Islet precursor cell (in vitro differentiated cells): ENCODE measurements around the gene ZBTB7A.

Experiments
- DNase-seq: peaks from one replicate; pipeline ENCODE4 v3.0.0-alpha.2; 2018

ZBTB7A gene

DNA sequence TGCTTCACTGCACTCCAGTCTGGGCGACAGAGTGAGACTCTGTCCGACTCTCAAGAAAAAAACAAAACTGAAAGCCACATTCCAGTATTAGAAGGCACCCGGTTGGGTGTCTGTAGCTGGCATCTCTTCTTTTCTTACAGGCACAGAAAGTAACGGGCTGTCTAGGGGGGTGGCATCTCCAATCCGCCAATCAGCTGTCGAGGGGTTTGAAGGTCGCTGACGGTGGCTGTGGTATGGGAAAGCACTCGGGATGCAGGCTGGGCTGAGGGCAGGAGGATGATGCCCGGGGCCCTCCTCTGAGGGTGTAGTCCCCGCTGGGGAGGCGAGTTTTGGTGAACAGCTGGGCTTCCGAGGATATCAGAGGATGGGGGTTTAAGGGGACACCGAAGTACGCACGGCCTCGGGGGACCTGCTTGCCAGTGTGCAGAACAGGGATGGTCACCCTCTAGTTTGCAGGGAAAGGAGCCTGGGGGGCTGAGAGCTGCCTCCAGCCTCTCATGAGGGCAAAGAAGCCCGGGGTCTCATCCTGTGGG, 27.0 kb upstream of the ZBTB7A start:
- no peak for DNase-seq

GRCh38 chr19:4090356-4091220, 23.9 kb upstream of the ZBTB7A start:
- DNase-seq = no peak

GRCh38 chr19:4089946-4090345, 23.2 kb upstream of the ZBTB7A start:
- DNase-seq = no peak

GRCh38 chr19:4089400-4089908, 22.8 kb upstream of the ZBTB7A start:
- DNase-seq = no peak

GRCh38 chr19:4088975-4089374, 22.3 kb upstream of the ZBTB7A start:
- no peak for DNase-seq

DNA sequence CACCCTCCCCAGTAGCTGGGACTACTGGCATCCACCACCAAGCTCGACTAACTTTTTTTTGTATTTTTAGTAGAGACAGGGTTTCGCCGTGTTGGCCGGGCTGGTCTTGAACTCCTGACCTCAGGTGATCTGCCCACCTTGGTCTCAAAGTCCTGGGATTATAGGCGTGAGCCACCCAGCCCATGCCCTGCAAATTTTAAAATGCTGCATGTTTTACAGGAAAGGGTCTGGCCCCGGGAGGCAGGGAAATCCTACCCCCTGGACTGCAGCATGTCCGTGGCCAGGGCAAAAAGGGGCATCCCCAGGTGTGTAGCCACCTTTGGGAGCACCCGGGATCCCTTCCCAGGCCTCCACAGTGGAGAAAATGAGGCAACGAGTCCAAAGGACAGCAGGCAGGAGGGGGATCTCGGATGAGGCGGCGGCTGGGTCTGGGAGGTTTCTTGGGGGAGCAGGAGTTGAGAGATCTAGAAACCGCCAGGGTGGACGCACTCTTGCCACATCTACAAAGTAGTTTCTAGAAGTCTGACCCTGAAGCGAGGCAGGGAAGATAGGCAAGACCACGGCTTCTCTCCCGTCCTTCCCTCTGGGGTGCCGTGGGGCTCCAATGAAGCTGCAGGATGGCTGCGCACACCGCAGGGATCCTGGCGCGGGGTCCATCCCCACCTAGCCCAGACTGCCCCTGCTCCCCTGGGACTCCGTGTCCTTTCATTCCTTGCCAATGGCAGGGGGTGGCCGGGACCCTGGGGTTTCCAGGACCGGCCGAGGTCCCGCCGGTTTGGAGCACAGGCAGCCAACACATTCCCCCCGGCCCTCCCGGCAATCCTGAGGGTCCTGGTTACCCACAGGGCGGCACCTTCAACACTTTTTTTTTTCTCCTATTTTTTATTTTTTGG, 21.3 kb upstream of the ZBTB7A start:
- no peak for DNase-seq

DNA sequence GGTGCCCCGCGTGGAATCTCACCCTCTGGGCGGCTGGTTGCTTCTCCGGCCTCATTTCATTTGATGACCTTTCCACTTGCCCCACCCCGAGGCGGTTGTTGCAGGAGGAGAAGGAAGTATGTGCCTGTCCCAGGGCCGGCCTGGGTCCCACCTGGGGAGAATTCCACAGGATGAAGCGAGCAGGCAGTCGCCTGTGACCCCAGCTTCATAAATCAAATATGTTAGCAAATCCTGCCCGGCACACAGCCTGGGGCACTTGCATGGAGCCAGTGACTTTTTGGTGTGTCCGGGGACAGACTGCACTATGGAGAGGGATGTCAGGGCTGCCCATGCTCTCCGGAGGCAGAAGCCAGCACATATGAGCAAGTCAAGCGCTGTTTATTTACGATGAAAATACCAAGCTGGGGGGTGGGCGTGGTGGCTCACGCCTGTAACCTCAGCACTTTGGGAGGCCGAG, 19.7 kb upstream of the ZBTB7A start:
- DNase-seq = no peak

DNA sequence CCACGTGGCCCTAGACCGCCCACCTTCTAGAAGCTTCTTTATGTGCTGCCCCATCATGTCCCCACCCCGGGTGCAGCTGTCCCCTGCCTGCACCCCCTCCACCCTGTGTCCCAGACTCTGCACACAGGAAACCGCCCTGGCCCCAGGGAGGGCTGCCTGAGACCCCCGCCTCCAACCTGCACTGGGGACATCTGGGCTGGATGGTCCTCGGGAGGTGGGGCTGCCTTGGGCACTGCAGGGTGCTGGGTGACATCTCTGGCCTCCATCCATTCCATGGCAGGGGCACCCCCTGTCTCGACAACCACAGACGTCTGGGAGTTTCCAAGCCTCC, 17.8 kb upstream of the ZBTB7A start:
- no peak for DNase-seq

- DNase-seq = peak; percentile 80
Measured at GRCh38 chr19:4083677-4084546, 17.2 kb upstream of the ZBTB7A start.

GRCh38 chr19:4082172-4082571, 15.5 kb upstream of the ZBTB7A start:
- no peak for DNase-seq

DNA sequence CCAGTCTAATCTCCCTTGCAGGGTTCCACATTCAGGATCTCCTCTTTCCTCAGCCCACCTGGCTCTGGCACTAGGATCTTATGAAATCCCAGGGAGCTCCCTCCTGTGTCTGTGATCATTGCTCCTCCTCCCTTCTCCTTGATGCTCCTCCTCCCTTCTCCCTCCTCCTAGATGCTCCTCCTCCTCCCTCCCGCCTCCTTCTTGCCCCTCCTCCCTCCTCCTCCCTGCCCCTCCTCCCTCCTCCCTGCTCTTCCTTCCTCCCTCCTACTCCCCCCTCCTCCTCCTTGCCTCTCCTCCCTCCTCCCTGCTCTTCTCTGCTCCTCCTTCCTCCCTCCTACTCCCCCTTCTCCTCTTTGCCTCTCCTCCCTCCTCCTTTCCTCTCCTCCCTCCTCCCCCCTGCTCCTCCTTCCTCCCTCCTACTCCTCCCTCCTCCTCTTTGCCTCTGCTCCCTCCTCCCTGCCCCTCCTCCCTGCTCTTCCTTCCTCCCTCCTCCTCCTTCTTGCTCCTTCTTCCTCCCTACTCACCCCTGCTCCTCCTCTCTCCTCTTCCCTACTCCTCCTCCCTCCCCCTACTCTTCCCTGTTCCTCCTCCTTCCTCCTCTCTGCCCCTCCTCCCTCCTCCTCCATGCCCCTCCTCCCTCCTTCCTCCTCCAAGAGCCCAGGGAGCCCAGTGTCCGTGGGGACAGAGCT, 14.9 kb upstream of the ZBTB7A start:
- DNase-seq = no peak

GRCh38 chr19:4080473-4080872, 13.8 kb upstream of the ZBTB7A start:
- no peak for DNase-seq

DNA sequence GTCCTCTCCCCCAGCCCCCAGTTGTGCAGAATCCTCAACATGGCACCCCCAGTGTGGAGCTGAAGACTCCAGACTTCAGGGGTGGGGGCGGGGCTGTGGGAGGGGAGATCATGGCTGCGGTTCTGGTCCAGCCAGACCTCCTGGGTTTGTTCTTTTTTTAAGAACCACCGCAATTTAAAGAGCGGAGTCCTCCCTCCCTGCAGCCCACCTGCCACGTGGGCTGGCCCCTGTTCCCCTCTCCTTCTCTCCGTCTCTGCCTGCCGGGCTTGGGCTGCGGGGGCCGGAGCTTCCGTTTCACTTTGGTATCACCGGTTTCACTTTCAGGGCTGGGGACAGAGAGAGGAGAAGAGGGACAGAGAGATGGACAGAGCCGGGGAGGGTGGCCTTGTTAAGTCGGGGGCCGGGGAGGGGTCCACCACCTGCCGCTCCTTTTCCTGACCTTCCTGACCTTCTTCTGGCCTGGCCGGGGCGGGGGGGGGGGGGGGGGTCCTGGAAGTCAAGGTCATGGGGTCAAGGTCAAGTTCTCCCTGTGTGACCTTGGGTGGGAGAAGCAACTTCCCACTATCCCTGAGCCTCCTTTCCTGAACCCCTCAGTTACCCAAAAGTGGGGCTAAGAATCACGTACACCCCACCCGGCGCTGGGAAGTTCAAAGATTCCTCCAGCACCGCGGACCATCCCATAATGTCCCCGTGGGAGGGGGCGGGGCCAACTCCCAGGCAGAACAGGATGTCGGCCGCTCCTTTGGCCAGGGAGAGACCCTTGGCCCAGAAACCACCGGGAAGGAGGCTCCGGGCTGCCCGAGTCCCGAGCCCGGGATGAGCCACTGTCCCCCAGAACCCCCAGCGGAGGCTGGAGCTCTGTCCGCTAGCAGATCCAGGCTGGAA, 11.3 kb upstream of the ZBTB7A start:
- DNase-seq = no peak

- no peak for DNase-seq
Measured at GRCh38 chr19:4077007-4077374, 10.3 kb upstream of the ZBTB7A start.

DNA sequence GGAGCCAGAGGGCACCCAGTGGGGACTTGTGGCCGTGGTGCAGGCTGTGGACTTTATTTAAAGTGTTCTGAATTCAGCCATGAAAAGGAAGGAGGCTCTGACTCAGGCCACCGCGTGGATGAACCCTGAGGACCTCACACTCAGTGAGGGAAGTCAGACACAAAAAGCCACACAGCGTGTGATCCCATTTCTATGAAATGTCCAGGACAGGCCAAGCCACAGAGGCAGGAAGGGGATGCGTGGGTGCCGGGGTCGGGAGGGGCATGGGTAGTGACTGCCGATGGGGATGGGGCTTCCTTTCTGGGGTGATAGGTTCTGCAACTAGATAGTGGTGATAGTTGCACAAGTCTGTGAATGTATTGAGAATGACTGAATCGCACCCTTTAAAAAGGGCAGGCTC, 8.7 kb upstream of the ZBTB7A start:
- no peak for DNase-seq

DNA sequence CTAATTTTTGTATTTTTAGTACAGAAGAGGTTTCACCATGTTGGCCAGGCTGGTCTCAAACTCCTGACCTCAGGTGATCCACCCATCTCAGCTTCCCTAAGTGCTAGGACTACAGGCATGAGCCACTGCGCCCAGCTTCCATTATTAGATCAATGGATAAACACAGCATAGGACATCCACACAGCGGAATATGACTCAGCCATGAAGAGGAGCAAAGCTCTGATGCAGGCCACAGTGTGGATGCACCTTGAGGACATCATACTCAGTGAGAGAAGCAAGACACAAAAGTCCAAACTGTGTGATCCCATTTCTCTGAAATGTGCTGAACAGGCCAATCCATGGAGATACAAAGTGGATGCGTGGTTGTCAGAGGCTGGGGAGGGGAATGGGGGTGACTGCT, 4.9 kb upstream of the ZBTB7A start:
- no peak for DNase-seq

DNA sequence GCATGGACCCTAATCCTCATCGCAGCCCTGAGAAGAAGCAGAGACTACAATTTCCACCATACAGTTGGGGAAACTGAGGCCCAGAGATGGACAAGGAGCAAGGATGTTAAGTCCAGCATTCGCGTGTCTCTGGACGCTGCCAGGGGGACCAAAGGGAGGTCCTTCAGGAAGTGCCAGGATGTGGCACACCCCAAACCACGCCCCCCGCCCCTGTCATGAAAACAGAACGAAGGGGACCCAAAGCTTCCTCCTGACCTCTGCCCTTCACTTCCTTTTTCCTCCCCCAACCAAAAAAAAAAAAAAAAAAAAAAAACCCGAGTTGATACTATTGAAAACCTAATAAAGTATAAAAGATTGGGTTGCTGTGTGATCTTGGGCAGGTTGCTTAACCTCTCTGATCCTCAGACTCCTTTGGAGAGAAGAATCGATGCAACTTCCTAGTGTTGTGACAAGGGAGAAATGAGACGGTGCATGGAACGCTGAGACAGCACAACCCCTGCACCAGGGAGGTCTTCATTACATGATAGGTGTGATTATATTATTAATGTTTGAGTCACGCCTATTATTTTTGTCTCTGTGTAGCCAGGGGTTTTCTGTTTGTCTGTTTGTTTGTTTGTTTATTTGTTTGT, 2.7 kb upstream of the ZBTB7A start:
- DNase-seq = no peak

- DNase-seq = no peak
Measured at GRCh38 chr19:4068047-4068966, 1.6 kb upstream of the ZBTB7A start.

DNA sequence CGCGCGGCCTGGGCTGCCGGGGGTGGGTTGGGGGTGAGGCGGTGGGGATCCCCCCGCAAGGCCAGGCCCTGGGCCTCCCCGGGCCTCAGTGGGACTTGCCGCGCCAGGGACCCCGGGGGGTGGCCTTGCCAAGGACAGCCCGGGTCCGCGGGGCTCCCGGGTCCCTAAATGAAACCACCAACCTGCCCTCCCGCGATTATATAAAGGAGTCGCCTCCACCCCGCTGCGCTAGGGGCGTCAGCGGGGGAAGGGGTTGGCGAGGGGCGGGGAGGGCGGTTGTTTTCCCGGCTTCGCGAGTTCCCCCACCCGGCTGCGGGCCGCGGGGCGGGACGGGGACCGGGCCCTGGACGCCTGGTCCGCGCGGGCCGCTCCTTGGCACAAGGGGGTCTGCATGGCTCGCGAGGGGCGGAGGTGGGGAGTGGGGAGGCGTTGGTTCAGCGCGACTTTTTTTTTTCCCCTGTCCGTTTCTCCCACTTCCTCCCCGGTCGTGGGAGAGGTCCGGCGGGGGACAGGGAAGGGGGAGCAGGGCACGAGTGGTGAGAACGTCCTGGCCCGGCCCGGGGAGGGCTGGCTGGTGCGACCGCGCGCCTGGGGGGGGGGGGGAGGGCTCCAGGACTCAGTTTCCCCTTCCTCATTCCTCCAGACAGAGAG, 822 bp upstream of the ZBTB7A start:
- peak; percentile 59 for DNase-seq
